ES-I3 (cell line): ENCODE results near the gene FGGY.
"Not testable (repeated sequence)": the region's sequence is repeated elsewhere in the genome, so short reads cannot be mapped to it uniquely, and the experiment has no call there.

Experiments used
- H3K36me3 ChIP-seq: 2 replicates; pipeline ENCODE4 v1.6.1; 2013; ENCODE audit warnings: mild to moderate bottlenecking, low read length, control low read depth, moderate library complexity; ENCODE audit not compliant: insufficient read depth
- H3K4me1 ChIP-seq: 2 replicates; pipeline ENCODE4 v1.6.1; 2013; ENCODE audit warnings: mild to moderate bottlenecking, control low read depth, low read length; ENCODE audit not compliant: insufficient read depth
- H3K9ac ChIP-seq: 2 replicates; pipeline ENCODE4 v1.6.1; 2013; ENCODE audit warnings: low read depth, mild to moderate bottlenecking, low read length, moderate library complexity
- H3K9me3 ChIP-seq: 2 replicates; pipeline ENCODE4 v1.6.1; 2013; ENCODE audit warnings: mild to moderate bottlenecking, low read length, moderate library complexity; ENCODE audit not compliant: control insufficient read depth, insufficient read depth

FGGY gene

DNA sequence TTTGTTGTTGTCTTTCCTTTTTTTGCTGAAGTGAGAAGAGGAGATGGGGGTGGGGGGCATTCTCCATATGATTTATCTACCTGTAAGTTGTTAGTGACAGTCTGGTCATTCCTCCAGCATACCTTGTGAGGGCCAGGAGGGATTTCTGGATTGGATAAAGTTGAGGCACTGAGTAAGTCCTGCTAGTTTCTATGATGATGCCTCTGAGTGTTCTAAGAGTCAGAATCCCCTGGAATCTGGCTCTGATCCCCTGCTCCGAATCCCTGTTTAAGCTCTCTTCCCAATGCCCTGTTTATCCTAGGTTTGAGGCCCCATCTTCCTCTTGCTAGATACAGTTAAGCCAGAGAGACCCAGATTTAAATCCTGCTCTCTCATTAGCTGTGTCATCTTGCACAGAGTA lies 434.7 kb downstream of the FGGY start:
- H3K9me3 ChIP-seq, result peaks cover 7% of the 10 kb centered on the region
- no peaks in the 10 kb centered on the region for H3K36me3 ChIP-seq
- H3K9ac ChIP-seq, result no peak overlapping the region
- peaks cover 15% of the 10 kb centered on the region; the same call in 1 of the 2 replicates for H3K4me1 ChIP-seq

DNA sequence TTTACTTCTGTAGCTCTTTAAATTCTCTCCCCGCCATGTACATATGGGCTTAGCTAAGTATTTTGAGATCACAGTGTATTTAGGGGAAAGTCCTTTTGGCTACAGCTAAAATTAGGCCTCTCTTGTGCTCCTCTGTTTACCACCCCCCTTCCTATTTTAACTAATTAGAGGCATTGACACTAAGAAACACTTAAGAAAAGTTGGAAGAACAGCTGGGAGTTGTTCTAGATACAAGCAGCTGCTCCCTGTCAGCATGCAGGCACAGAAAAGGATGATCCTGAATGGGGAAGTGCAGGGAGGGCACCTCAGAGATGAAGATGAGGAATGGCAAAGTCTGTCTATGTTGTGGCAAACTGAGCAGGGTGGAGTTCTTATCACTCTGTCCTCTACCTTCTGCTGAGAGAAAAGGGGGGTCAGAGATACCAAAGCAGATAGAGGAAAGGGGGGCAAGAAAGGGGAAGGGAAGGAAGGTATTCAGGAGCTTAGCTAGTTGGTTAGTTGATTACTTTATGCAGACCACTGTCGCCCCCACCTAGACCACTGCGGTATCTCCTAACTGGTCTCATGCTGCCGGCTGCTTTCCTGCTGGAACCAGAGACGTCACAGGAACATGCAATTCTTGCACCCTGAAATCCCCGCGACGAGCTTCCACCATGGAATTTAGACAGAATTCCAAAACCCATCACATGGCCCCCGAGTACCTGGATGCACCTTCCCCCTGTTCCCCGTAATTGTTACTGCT lies 435.5 kb downstream of the FGGY start:
- peaks cover 9% of the 10 kb centered on the region for H3K9me3 ChIP-seq
- H3K9ac ChIP-seq, result no peak overlapping the region
- peaks cover 15% of the 10 kb centered on the region; the same call in 1 of the 2 replicates for H3K4me1 ChIP-seq
- no peaks in the 10 kb centered on the region for H3K36me3 ChIP-seq

DNA sequence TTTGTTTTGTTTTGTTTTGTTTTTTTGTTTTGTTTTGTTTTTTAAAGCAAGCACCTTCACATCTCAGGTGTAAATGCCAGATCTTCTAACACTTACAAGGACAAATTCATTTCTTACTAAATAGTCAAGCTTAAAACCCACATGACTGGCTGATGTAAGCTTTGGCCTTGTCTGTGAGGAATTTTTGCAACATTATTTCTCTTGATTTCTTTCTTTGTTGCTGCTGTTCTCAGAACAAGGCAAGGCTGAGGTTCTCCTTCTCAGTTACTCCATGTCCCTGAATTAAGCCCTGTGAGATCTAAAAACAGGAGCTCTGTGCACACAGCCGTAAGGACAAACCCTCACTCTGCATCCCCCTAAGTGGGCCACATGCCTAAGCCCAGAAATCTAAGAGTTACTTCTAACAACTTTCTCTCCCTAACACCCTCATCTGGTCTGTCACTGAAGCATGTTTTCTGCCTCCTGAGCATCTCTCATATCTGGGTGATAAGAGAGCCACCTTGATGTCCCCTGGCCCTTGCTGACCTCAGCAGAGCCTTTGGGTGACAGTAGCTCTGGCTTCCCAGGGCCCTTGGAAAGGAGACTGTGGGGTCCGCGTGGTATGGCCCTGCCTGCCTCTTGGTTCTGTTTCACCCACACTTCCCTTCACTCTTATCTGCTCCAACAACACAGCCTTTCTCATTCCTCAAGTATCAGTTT lies 436.7 kb downstream of the FGGY start:
- H3K4me1 ChIP-seq, result peaks cover 15% of the 10 kb centered on the region; the same call in 1 of the 2 replicates
- H3K9ac ChIP-seq, result no peak overlapping the region
- H3K36me3 ChIP-seq, result no peaks in the 10 kb centered on the region; the same call in 1 of the 2 replicates
- peaks cover 9% of the 10 kb centered on the region for H3K9me3 ChIP-seq

DNA sequence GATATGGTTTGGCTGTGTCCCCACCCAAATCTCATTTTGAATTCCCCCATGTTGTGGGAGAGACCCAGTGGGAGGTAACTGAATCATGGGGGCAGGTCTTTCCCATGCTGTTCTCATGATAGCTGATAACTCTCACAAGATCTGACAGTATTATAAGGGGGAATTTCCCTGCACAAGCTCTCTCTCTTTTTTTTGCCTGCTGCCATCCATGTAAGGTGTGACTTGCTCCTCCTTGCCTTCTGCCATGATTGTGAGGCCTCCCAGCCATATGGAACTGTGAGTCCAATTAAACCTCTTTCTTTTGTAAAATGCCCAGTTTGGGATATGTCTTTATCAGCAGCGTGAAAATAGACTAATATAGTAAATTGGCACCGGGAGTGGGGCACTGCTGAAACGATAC lies 439.0 kb downstream of the FGGY start:
- peaks cover 11% of the 10 kb centered on the region; the same call in 1 of the 2 replicates for H3K4me1 ChIP-seq
- H3K9ac ChIP-seq, H3K36me3 ChIP-seq, H3K9me3 ChIP-seq: not testable (repeated sequence)

DNA sequence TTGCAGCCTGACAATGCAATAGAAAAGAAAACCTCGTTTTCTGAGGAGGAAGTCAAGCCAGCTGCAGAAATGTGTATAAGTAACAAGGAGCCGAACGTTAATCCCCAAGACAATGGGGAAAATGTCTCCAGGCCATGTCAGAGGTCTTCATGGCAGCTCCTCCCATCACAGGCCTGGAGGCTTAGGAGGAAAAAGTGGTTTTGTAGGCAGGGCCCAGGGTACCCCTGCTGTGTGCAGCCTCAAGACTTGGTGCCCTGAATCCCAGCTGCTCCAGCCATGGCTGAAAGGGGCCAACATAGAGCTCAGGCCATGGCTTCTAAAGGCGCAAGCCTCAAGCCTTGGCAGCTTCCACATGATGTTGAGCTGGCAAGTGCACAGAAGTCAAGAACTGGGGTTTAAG lies 439.9 kb downstream of the FGGY start:
- no peak overlapping the region for H3K9ac ChIP-seq
- H3K4me1 ChIP-seq, result peaks cover 3% of the 10 kb centered on the region; the same call in 1 of the 2 replicates
- H3K9me3 ChIP-seq, result peaks cover 9% of the 10 kb centered on the region
- H3K36me3 ChIP-seq, result no peaks in the 10 kb centered on the region; the same call in 1 of the 2 replicates

GRCh38 chr1:59737638-59738037 lies 440.7 kb downstream of the FGGY start:
- H3K9me3 ChIP-seq, result peaks cover 9% of the 10 kb centered on the region
- no peaks in the 10 kb centered on the region for H3K4me1 ChIP-seq
- H3K36me3 ChIP-seq, result no peaks in the 10 kb centered on the region; the same call in 1 of the 2 replicates
- H3K9ac ChIP-seq, result no peak overlapping the region

GRCh38 chr1:59738152-59738551 lies 441.3 kb downstream of the FGGY start:
- no peak overlapping the region for H3K9ac ChIP-seq
- peaks cover 9% of the 10 kb centered on the region for H3K9me3 ChIP-seq
- H3K4me1 ChIP-seq, result no peaks in the 10 kb centered on the region
- H3K36me3 ChIP-seq, result no peaks in the 10 kb centered on the region; the same call in 1 of the 2 replicates

GRCh38 chr1:59738591-59739015 lies 441.7 kb downstream of the FGGY start:
- no peaks in the 10 kb centered on the region; the same call in 1 of the 2 replicates for H3K36me3 ChIP-seq
- no peak overlapping the region for H3K9ac ChIP-seq
- no peaks in the 10 kb centered on the region for H3K4me1 ChIP-seq
- H3K9me3 ChIP-seq, result peaks cover 9% of the 10 kb centered on the region

DNA sequence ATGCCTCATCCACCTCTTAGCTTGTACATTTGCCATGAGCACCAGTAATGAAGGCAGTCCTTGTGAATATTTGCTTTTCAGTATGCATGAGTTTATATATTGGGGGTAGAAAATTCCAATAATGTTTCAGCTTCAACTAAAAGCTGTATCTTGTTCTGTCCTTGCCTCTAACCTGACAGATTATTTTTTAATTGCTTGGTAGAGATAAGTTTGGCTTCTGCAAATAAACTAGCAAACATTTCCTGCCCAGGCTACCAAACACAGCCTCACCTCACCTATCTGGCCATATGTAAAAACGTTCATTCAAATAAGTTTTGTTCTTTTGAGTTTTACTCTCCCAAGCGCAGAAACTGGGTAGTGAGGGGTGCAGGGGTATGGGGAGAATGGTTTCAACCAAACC lies 442.2 kb downstream of the FGGY start:
- Histone ChIP-seq H3K9me3 (peaks cover 9% of the 10 kb centered on the region), H3K36me3 (no peaks in the 10 kb centered on the region; the same call in 1 of the 2 replicates), H3K9ac (no peak overlapping the region), H3K4me1 (no peaks in the 10 kb centered on the region)

- no peaks in the 10 kb centered on the region; the same call in 1 of the 2 replicates for H3K36me3 ChIP-seq
- no peaks in the 10 kb centered on the region; the same call in 1 of the 2 replicates for H3K9me3 ChIP-seq
- H3K4me1 ChIP-seq, result no peaks in the 10 kb centered on the region
- no peak overlapping the region for H3K9ac ChIP-seq
These were observed 445.6 kb downstream of the FGGY start for GRCh38 chr1:59742526-59742925.

GRCh38 chr1:59743324-59744091 lies 446.6 kb downstream of the FGGY start:
- Histone ChIP-seq H3K4me1 (no peaks in the 10 kb centered on the region), H3K36me3 (no peaks in the 10 kb centered on the region), H3K9me3 (no peaks in the 10 kb centered on the region; the same call in 1 of the 2 replicates), H3K9ac (no peak overlapping the region)

DNA sequence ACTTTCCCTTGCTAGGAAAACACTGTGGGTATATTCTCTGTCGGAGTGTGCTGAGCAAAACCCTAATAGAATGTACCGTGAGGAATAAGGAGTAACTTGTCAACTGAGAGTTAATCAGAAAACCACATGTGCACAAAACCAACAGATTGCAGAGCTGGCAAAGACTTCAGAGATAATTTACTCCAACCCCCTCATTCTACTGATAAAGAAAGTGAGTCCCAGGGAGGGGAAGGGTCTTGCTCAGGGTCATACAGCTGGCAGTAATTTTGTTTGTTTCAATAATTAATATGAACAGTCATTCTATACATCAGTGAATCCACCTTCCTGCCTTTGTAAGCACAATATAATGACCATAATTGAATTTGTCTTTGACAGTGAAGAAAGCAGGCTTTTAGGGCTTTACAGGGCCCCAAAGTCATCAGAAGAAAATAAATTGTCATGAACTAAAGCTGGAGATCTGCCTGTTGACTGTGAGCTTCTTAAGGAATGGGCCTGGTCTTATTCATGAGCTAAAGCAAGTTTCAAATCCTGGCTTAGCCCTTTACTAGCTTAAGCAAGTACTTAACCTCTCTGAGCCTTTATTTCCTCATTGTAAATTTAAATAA lies 450.6 kb downstream of the FGGY start:
- no peak overlapping the region for H3K9ac ChIP-seq
- H3K9me3 ChIP-seq, result no peaks in the 10 kb centered on the region
- H3K4me1 ChIP-seq, result peaks cover 6% of the 10 kb centered on the region; the same call in 1 of the 2 replicates
- H3K36me3 ChIP-seq, result no peaks in the 10 kb centered on the region

- Histone ChIP-seq H3K4me1 (peaks cover 6% of the 10 kb centered on the region; the same call in 1 of the 2 replicates), H3K9me3 (no peaks in the 10 kb centered on the region)
These were observed 451.2 kb downstream of the FGGY start for GRCh38 chr1:59748123-59748522.

More at GRCh38 chr1:59748123-59748522, 451.2 kb downstream of the FGGY start:
- Histone ChIP-seq H3K36me3 (no peaks in the 10 kb centered on the region), H3K9ac (no peak overlapping the region)
